IPS-20b (cell line): ENCODE data around the gene ANP32A.

ENCODE experiments used
- H3K27ac ChIP-seq: one replicate; pipeline ENCODE4 v1.5.1; 2013; ENCODE audit warnings: low read length
- H3K27me3 ChIP-seq: 2 replicates; pipeline ENCODE4 v1.6.1; 2013; ENCODE audit warnings: mild to moderate bottlenecking, low read length, inconsistent platforms; ENCODE audit not compliant: insufficient read depth
- H3K36me3 ChIP-seq: 2 replicates; pipeline ENCODE4 v1.6.1; 2013; ENCODE audit warnings: low read depth, mild to moderate bottlenecking, inconsistent platforms, low read length, moderate library complexity; ENCODE audit not compliant: insufficient read depth
- H3K4me1 ChIP-seq: 2 replicates; pipeline ENCODE4 v1.6.1; 2013; ENCODE audit warnings: mild to moderate bottlenecking, control low read depth, inconsistent platforms, low read length, moderate library complexity; ENCODE audit not compliant: insufficient read depth
- H3K4me3 ChIP-seq: 2 replicates; pipeline ENCODE4 v1.5.1; 2013; ENCODE audit warnings: mild to moderate bottlenecking, low read length, inconsistent platforms
- H3K9ac ChIP-seq: 2 replicates; pipeline ENCODE4 v1.6.1; 2013; ENCODE audit warnings: low read depth, mild to moderate bottlenecking, inconsistent platforms, low read length, moderate library complexity
- H3K9me3 ChIP-seq: 2 replicates; pipeline ENCODE4 v1.6.1; 2013; ENCODE audit warnings: mild to moderate bottlenecking, low read depth, low read length, inconsistent platforms; ENCODE audit not compliant: insufficient read depth

ANP32A gene

GRCh38 chr15:68808770-68809169, 11.9 kb downstream of the ANP32A start:
- H3K36me3 ChIP-seq = peaks cover 40% of the 10 kb centered on the region
- no peaks in the 10 kb centered on the region for H3K9me3 ChIP-seq
- H3K4me3 ChIP-seq = no peak overlapping the region
- H3K27ac ChIP-seq = no peak overlapping the region
- no peaks in the 10 kb centered on the region for H3K27me3 ChIP-seq
- no peak overlapping the region for H3K9ac ChIP-seq
- H3K4me1 ChIP-seq = peaks cover 29% of the 10 kb centered on the region

- H3K9ac ChIP-seq = no peak overlapping the region
- H3K9me3 ChIP-seq = no peaks in the 10 kb centered on the region
- no peak overlapping the region for H3K4me3 ChIP-seq
- H3K27ac ChIP-seq = no peak overlapping the region
- H3K27me3 ChIP-seq = no peaks in the 10 kb centered on the region
- peaks cover 40% of the 10 kb centered on the region for H3K36me3 ChIP-seq
- peaks cover 27% of the 10 kb centered on the region for H3K4me1 ChIP-seq
These were observed 12.6 kb downstream of the ANP32A start for GRCh38 chr15:68808091-68808490.

- H3K27me3 ChIP-seq = no peaks in the 10 kb centered on the region
- no peak overlapping the region for H3K4me3 ChIP-seq
- no peak overlapping the region for H3K9ac ChIP-seq
- no peaks in the 10 kb centered on the region for H3K9me3 ChIP-seq
- H3K36me3 ChIP-seq = peaks cover 40% of the 10 kb centered on the region
- H3K27ac ChIP-seq = no peak overlapping the region
- H3K4me1 ChIP-seq = peaks cover 23% of the 10 kb centered on the region
These were observed 13.4 kb downstream of the ANP32A start for GRCh38 chr15:68807249-68807648.

GRCh38 chr15:68806220-68807060, 14.3 kb downstream of the ANP32A start:
- Histone ChIP-seq H3K4me1 (peaks cover 23% of the 10 kb centered on the region), H3K27ac (no peak overlapping the region), H3K4me3 (no peak overlapping the region), H3K9me3 (no peaks in the 10 kb centered on the region), H3K36me3 (peaks cover 40% of the 10 kb centered on the region), H3K27me3 (no peaks in the 10 kb centered on the region), H3K9ac (no peak overlapping the region)

GRCh38 chr15:68802373-68802772, 18.3 kb downstream of the ANP32A start:
- Histone ChIP-seq H3K27ac (no peak overlapping the region), H3K4me3 (no peak overlapping the region), H3K9ac (no peak overlapping the region), H3K36me3 (peaks cover 30% of the 10 kb centered on the region), H3K27me3 (no peaks in the 10 kb centered on the region), H3K9me3 (no peaks in the 10 kb centered on the region), H3K4me1 (peaks cover 4% of the 10 kb centered on the region)

- Histone ChIP-seq H3K4me1 (no peaks in the 10 kb centered on the region), H3K36me3 (peaks cover 26% of the 10 kb centered on the region), H3K27me3 (no peaks in the 10 kb centered on the region), H3K9ac (no peak overlapping the region), H3K4me3 (no peak overlapping the region), H3K27ac (no peak overlapping the region), H3K9me3 (no peaks in the 10 kb centered on the region)
These were observed 19.0 kb downstream of the ANP32A start for GRCh38 chr15:68801572-68802148.

- Histone ChIP-seq H3K9me3 (no peaks in the 10 kb centered on the region), H3K27me3 (no peaks in the 10 kb centered on the region), H3K4me1 (peaks cover 2% of the 10 kb centered on the region; the same call in 1 of the 2 replicates), H3K9ac (no peak overlapping the region), H3K4me3 (no peak overlapping the region), H3K27ac (no peak overlapping the region), H3K36me3 (peaks cover 19% of the 10 kb centered on the region)
These were observed 19.8 kb downstream of the ANP32A start for GRCh38 chr15:68800875-68801274.

GRCh38 chr15:68798346-68799094, 22.2 kb downstream of the ANP32A start:
- Histone ChIP-seq H3K4me1 (peaks cover 23% of the 10 kb centered on the region), H3K4me3 (no peak overlapping the region), H3K9ac (no peak overlapping the region), H3K27ac (no peak overlapping the region), H3K27me3 (no peaks in the 10 kb centered on the region), H3K36me3 (peaks cover 21% of the 10 kb centered on the region; the same call in 1 of the 2 replicates), H3K9me3 (no peaks in the 10 kb centered on the region)

GRCh38 chr15:68797599-68798345, 22.9 kb downstream of the ANP32A start:
- H3K27me3 ChIP-seq = no peaks in the 10 kb centered on the region
- no peaks in the 10 kb centered on the region for H3K9me3 ChIP-seq
- peaks cover 28% of the 10 kb centered on the region for H3K4me1 ChIP-seq
- H3K27ac ChIP-seq = no peak overlapping the region
- H3K36me3 ChIP-seq = peaks cover 21% of the 10 kb centered on the region; the same call in 1 of the 2 replicates
- H3K4me3 ChIP-seq = no peak overlapping the region
- no peak overlapping the region for H3K9ac ChIP-seq

GRCh38 chr15:68797191-68797590, 23.5 kb downstream of the ANP32A start:
- H3K36me3 ChIP-seq = peaks cover 21% of the 10 kb centered on the region; the same call in 1 of the 2 replicates
- no peaks in the 10 kb centered on the region for H3K27me3 ChIP-seq

GRCh38 chr15:68796576-68796975, 24.1 kb downstream of the ANP32A start:
- Histone ChIP-seq H3K9me3 (no peaks in the 10 kb centered on the region), H3K4me3 (no peak overlapping the region), H3K27ac (no peak overlapping the region), H3K27me3 (no peaks in the 10 kb centered on the region), H3K36me3 (peaks cover 21% of the 10 kb centered on the region; the same call in 1 of the 2 replicates), H3K9ac (no peak overlapping the region), H3K4me1 (peaks cover 40% of the 10 kb centered on the region)

More at GRCh38 chr15:68797191-68797590, 23.5 kb downstream of the ANP32A start:
- Histone ChIP-seq H3K9ac (no peak overlapping the region), H3K27ac (no peak overlapping the region), H3K4me3 (no peak overlapping the region), H3K4me1 (peaks cover 34% of the 10 kb centered on the region), H3K9me3 (no peaks in the 10 kb centered on the region)
